IgD-negative memory B cell (primary cell): ENCODE results near the gene MAPK12. TPM values are rescaled to one million over a fixed set of nuclear protein-coding genes. Genes with fewer than 3 reads are reported as not detected.

Experiments
- H3K27ac Mint-ChIP-seq, 3 donors: one replicate each; pipeline ENCODE4 v1.8.0; 2020 to 2022; ENCODE audit warnings: mild to moderate bottlenecking in 3 of 3, mixed read lengths in 3 of 3, moderate library complexity in 1 of 3
- H3K27me3 Mint-ChIP-seq: one replicate; pipeline ENCODE4 v1.8.0; 2021; ENCODE audit warnings: mixed read lengths
- H3K36me3 Mint-ChIP-seq: one replicate; pipeline ENCODE4 v1.8.0; 2020; ENCODE audit warnings: mild to moderate bottlenecking, mixed read lengths
- H3K4me1 Mint-ChIP-seq, 3 donors: one replicate each; pipeline ENCODE4 v1.8.0; 2020 to 2022; ENCODE audit warnings: mixed read lengths in 3 of 3, mild to moderate bottlenecking in 1 of 3
- H3K4me3 Mint-ChIP-seq, 4 donors: one replicate each; pipeline ENCODE4 v1.8.0; 2020 to 2022; ENCODE audit warnings: mild to moderate bottlenecking in 4 of 4, mixed read lengths in 4 of 4, moderate library complexity in 3 of 4
- H3K9me3 Mint-ChIP-seq, 3 donors: one replicate each; pipeline ENCODE4 v1.8.0; 2020 to 2021; ENCODE audit warnings: mixed read lengths in 3 of 3, mild to moderate bottlenecking in 1 of 3
- polyA plus RNA-seq: library from polyadenylated mRNA; unstranded; fragments of 300-500 nt; fragmentation: Illumina TruSeq; gene quantifications from one replicate; pipeline ENCODE4 v1.2.3, GENCODE V29; 2021

Gene MAPK12
- polyA plus RNA-seq, 1 donor from 2014 or later, result 0.94 TPM

- H3K27me3 Mint-ChIP-seq, result no peaks in the 10 kb centered on the region
- peak overlapping the region in 1 of 4 donors; percentile 17 for H3K4me3 Mint-ChIP-seq
- peaks cover 0 to 16% (median 5%) of the 10 kb centered on the region in 3 donors for H3K4me1 Mint-ChIP-seq
- peaks cover 4% of the 10 kb centered on the region for H3K36me3 Mint-ChIP-seq
- no peak overlapping the region for H3K27ac Mint-ChIP-seq
- H3K9me3 Mint-ChIP-seq, result no peaks in the 10 kb centered on the region
Observed at GRCh38 chr22:50233223-50233622, 28.3 kb downstream of the MAPK12 start.

GRCh38 chr22:50232481-50233151 lies 28.9 kb downstream of the MAPK12 start:
- Mint-ChIP-seq H3K36me3 (peaks cover 4% of the 10 kb centered on the region), H3K4me3 (peak overlapping the region in 1 of 4 donors; percentile 17), H3K27me3 (no peaks in the 10 kb centered on the region)

GRCh38 chr22:50229370-50229769 lies 32.1 kb downstream of the MAPK12 start:
- Mint-ChIP-seq H3K36me3 (peaks cover 2% of the 10 kb centered on the region), H3K27me3 (no peaks in the 10 kb centered on the region), H3K4me1 (peaks cover 0 to 5% (median 0%) of the 10 kb centered on the region in 3 donors), H3K4me3 (no peak overlapping the region), H3K9me3 (no peaks in the 10 kb centered on the region), H3K27ac (no peak overlapping the region)

More at GRCh38 chr22:50232481-50233151, 28.9 kb downstream of the MAPK12 start:
- Mint-ChIP-seq H3K27ac (no peak overlapping the region), H3K9me3 (no peaks in the 10 kb centered on the region), H3K4me1 (peaks cover 0 to 13% (median 5%) of the 10 kb centered on the region in 3 donors)

- Mint-ChIP-seq H3K36me3 (peaks cover 2% of the 10 kb centered on the region), H3K4me1 (peaks cover 0 to 5% (median 0%) of the 10 kb centered on the region in 3 donors), H3K9me3 (no peaks in the 10 kb centered on the region), H3K27ac (no peak overlapping the region), H3K4me3 (peak overlapping the region in 1 of 4 donors; percentile 7), H3K27me3 (no peaks in the 10 kb centered on the region)
Observed at GRCh38 chr22:50228366-50228765, 33.1 kb downstream of the MAPK12 start.

GRCh38 chr22:50227579-50228215 lies 33.8 kb downstream of the MAPK12 start:
- Mint-ChIP-seq H3K4me1 (peaks cover 0 to 5% (median 0%) of the 10 kb centered on the region in 3 donors), H3K9me3 (no peaks in the 10 kb centered on the region), H3K27ac (no peak overlapping the region), H3K36me3 (peaks cover 2% of the 10 kb centered on the region), H3K27me3 (no peaks in the 10 kb centered on the region), H3K4me3 (no peak overlapping the region)

- Mint-ChIP-seq H3K9me3 (no peaks in the 10 kb centered on the region), H3K4me1 (peaks cover 0 to 5% (median 0%) of the 10 kb centered on the region in 3 donors), H3K27me3 (no peaks in the 10 kb centered on the region), H3K36me3 (peaks cover 2% of the 10 kb centered on the region), H3K27ac (no peak overlapping the region), H3K4me3 (no peak overlapping the region)
Observed at GRCh38 chr22:50226875-50227165, 34.7 kb downstream of the MAPK12 start.

GRCh38 chr22:50226063-50226874 lies 35.2 kb downstream of the MAPK12 start:
- peaks cover 0 to 5% (median 0%) of the 10 kb centered on the region in 3 donors for H3K4me1 Mint-ChIP-seq
- no peaks in the 10 kb centered on the region for H3K9me3 Mint-ChIP-seq
- H3K27me3 Mint-ChIP-seq, result no peaks in the 10 kb centered on the region
- H3K27ac Mint-ChIP-seq, result no peak overlapping the region
- H3K4me3 Mint-ChIP-seq, result no peak overlapping the region
- peaks cover 2% of the 10 kb centered on the region for H3K36me3 Mint-ChIP-seq

GRCh38 chr22:50225200-50225969 lies 36.1 kb downstream of the MAPK12 start:
- Mint-ChIP-seq H3K36me3 (peaks cover 4% of the 10 kb centered on the region), H3K9me3 (no peaks in the 10 kb centered on the region), H3K27me3 (no peaks in the 10 kb centered on the region), H3K4me1 (peaks cover 0 to 5% (median 0%) of the 10 kb centered on the region in 3 donors), H3K4me3 (no peak overlapping the region), H3K27ac (no peak overlapping the region)

- Mint-ChIP-seq H3K36me3 (peaks cover 4% of the 10 kb centered on the region), H3K4me3 (no peak overlapping the region)
Observed at GRCh38 chr22:50224071-50224470, 37.4 kb downstream of the MAPK12 start.

GRCh38 chr22:50222508-50222907 lies 39.0 kb downstream of the MAPK12 start:
- no peaks in the 10 kb centered on the region for H3K27me3 Mint-ChIP-seq
- peaks cover 2% of the 10 kb centered on the region for H3K36me3 Mint-ChIP-seq
- H3K9me3 Mint-ChIP-seq, result no peaks in the 10 kb centered on the region
- peaks cover 0 to 3% (median 0%) of the 10 kb centered on the region in 3 donors for H3K4me1 Mint-ChIP-seq
- H3K27ac Mint-ChIP-seq, result no peak overlapping the region
- no peak overlapping the region for H3K4me3 Mint-ChIP-seq

More at GRCh38 chr22:50224071-50224470, 37.4 kb downstream of the MAPK12 start:
- H3K9me3 Mint-ChIP-seq, result no peaks in the 10 kb centered on the region
- peaks cover 0 to 5% (median 0%) of the 10 kb centered on the region in 3 donors for H3K4me1 Mint-ChIP-seq
- no peaks in the 10 kb centered on the region for H3K27me3 Mint-ChIP-seq
- peak overlapping the region in 1 of 3 donors; percentile 46 for H3K27ac Mint-ChIP-seq

GRCh38 chr22:50221410-50222300 lies 39.8 kb downstream of the MAPK12 start:
- H3K27ac Mint-ChIP-seq, result no peak overlapping the region
- H3K27me3 Mint-ChIP-seq, result no peaks in the 10 kb centered on the region
- H3K36me3 Mint-ChIP-seq, result peaks cover 2% of the 10 kb centered on the region
- H3K4me3 Mint-ChIP-seq, result no peak overlapping the region
- H3K4me1 Mint-ChIP-seq, result no peaks in the 10 kb centered on the region
- no peaks in the 10 kb centered on the region for H3K9me3 Mint-ChIP-seq

- Mint-ChIP-seq H3K4me3 (no peak overlapping the region), H3K9me3 (no peaks in the 10 kb centered on the region)
Observed at GRCh38 chr22:50220603-50221409, 40.7 kb downstream of the MAPK12 start.

More at GRCh38 chr22:50220603-50221409, 40.7 kb downstream of the MAPK12 start:
- Mint-ChIP-seq H3K4me1 (no peaks in the 10 kb centered on the region), H3K36me3 (peaks cover 2% of the 10 kb centered on the region), H3K27me3 (no peaks in the 10 kb centered on the region), H3K27ac (no peak overlapping the region)
